Sigmoid colon (tissue), 7 donors: ENCODE results near the gene SUSD4. TPM values are rescaled to one million over a fixed set of nuclear protein-coding genes. Genes with fewer than 3 reads are reported as not detected.

Experiments used
- DNase-seq: peaks from one replicate; pipeline ENCODE4 v3.0.0-alpha.2; 2019
- H3K27ac ChIP-seq, 4 donors: fragments of 200-600 bp; sonication (generic); one replicate each; pipeline ENCODE4 v1.5.1; 2016 to 2019; ENCODE audit warnings: mild to moderate bottlenecking in 1 of 4
- H3K27me3 ChIP-seq, 3 donors: fragments of 200-600 bp; sonication (generic); one replicate each; pipeline ENCODE4 v1.5.1; 2019; ENCODE audit warnings: mild to moderate bottlenecking in 1 of 3
- H3K36me3 ChIP-seq, 4 donors: fragments of 200-600 bp; sonication (generic); one replicate each; pipeline ENCODE4 v1.5.1; 2016 to 2019
- H3K4me1 ChIP-seq, 4 donors: fragments of 200-600 bp; sonication (generic); one replicate each; pipeline ENCODE4 v1.5.1; 2017 to 2019
- H3K4me3 ChIP-seq, 4 donors: fragments of 200-600 bp; sonication (generic); one replicate each; pipeline ENCODE4 v1.5.1; 2017 to 2019; ENCODE audit warnings: mild to moderate bottlenecking in 2 of 4, moderate library complexity in 1 of 4
- H3K9me3 ChIP-seq, 4 donors: fragments of 200-600 bp in 3 of 4; sonication (generic) in 3 of 4; one replicate each; pipeline versions ENCODE4 v1.5.1 to v1.6.1; 2013 to 2019
- CTCF ChIP-seq, 4 experiments: fragments of 450-650 bp in 3 of 4; fragments of 200-600 bp in 1 of 4; IDR thresholded peaks; one replicate each; pipeline ENCODE4 v1.5.1; 2016 to 2019; ENCODE audit warnings: antibody characterized with exemption in 4 of 4, mild to moderate bottlenecking in 3 of 4, moderate library complexity in 2 of 4
- EP300 ChIP-seq, 4 donors: sonication (generic); formaldehyde crosslinking; IDR thresholded peaks; one replicate each; pipeline ENCODE4 v1.6.1; 2017; ENCODE audit warnings: antibody characterized with exemption in 4 of 4
- POLR2A ChIP-seq, 2 donors: fragments of 450-650 bp; IDR thresholded peaks; one replicate each; pipeline ENCODE4 v1.6.1; 2016; ENCODE audit warnings: antibody characterized with exemption in 2 of 2, mild to moderate bottlenecking in 2 of 2, moderate library complexity in 2 of 2
- POLR2AphosphoS5 ChIP-seq, 4 donors: sonication (generic); formaldehyde crosslinking; IDR thresholded peaks; one replicate each; pipeline ENCODE4 v1.6.1; 2017; ENCODE audit warnings: antibody characterized with exemption in 4 of 4
- WGBS, 2 donors: extraction: QIAGEN DNeasy Blood & Tissue Kit; methylation state at CpG; one replicate each; pipeline ENCODE4 v1.1.7; 2013; 5-methylcytosine and 5-hydroxymethylcytosine counted together
- intact Hi-C: fragments of 100-400 bp; cut with DNase I; formaldehyde crosslinking; loops from one replicate; pipeline ENCODE4 v1.15.1; 2023
- polyA plus RNA-seq, 3 donors: library from polyadenylated mRNA; stranded (reverse); fragments of 200-250 nt; gene quantifications; one replicate each; pipeline ENCODE4 v1.2.3, GENCODE V29; 2013
- total RNA-seq, 4 donors: library from RNA; depleted of rRNA; stranded (reverse); fragments of >200 nt; gene quantifications; one replicate each; pipeline ENCODE4 v1.1.0, GENCODE V29; 2016
- donor health status: healthy with polysubstance abuse.
- donor health status: Bipolar disorder and iron deficiency.
- donor health status: healthy.

The SUSD4 gene
- total and polyA plus RNA-seq, 7 donors: 0.57 to 3.9 (median 0.82) TPM; not detected in 1

GRCh38 chr1:223212441-223212840, 151.5 kb downstream of the SUSD4 start:
- intact Hi-C loops: no loop called here
- no peaks in the 10 kb centered on the region for H3K36me3 ChIP-seq
- no peaks in the 10 kb centered on the region for H3K4me1 ChIP-seq
- no peak overlapping the region for H3K27ac ChIP-seq
- no peak for TF ChIP-seq POLR2A (IDR thresholded peaks at IDR 0.05)
- TF ChIP-seq EP300 (IDR thresholded peaks at IDR 0.05): no peak
- no peak for TF ChIP-seq CTCF (IDR thresholded peaks at IDR 0.05)
- TF ChIP-seq POLR2AphosphoS5 (IDR thresholded peaks at IDR 0.05): no peak
- no peaks in the 10 kb centered on the region for H3K27me3 ChIP-seq
- DNase-seq: no peak
- 72 to 75% methylated on average over 3 of the region's 3 CpGs for WGBS, 2 donors
- no peak overlapping the region for H3K4me3 ChIP-seq
- H3K9me3 ChIP-seq: no peaks in the 10 kb centered on the region

- no peaks in the 10 kb centered on the region for H3K27me3 ChIP-seq
- WGBS, 2 donors: 92 to 94% methylated on average over 5 of the region's 5 CpGs
These were observed 152.5 kb downstream of the SUSD4 start for GRCh38 chr1:223211323-223211985.

GRCh38 chr1:223210788-223211120, 153.2 kb downstream of the SUSD4 start:
- Histone ChIP-seq H3K4me3 (no peak overlapping the region), H3K36me3 (no peaks in the 10 kb centered on the region), H3K27me3 (no peaks in the 10 kb centered on the region), H3K9me3 (no peaks in the 10 kb centered on the region), H3K4me1 (no peaks in the 10 kb centered on the region), H3K27ac (no peak overlapping the region)
- WGBS, 2 donors: 80 to 86% methylated on average over 3 of the region's 3 CpGs
- no peak for DNase-seq
- intact Hi-C loops: no loop called here
- no peak for TF ChIP-seq POLR2AphosphoS5 (IDR thresholded peaks at IDR 0.05)
- TF ChIP-seq EP300 (IDR thresholded peaks at IDR 0.05): no peak
- TF ChIP-seq CTCF (IDR thresholded peaks at IDR 0.05): no peak
- TF ChIP-seq POLR2A (IDR thresholded peaks at IDR 0.05): no peak

More at GRCh38 chr1:223211323-223211985, 152.5 kb downstream of the SUSD4 start:
- Histone ChIP-seq H3K36me3 (no peaks in the 10 kb centered on the region), H3K4me1 (no peaks in the 10 kb centered on the region), H3K9me3 (no peaks in the 10 kb centered on the region), H3K27ac (no peak overlapping the region), H3K4me3 (no peak overlapping the region)
- TF ChIP-seq POLR2AphosphoS5 (IDR thresholded peaks at IDR 0.05): no peak
- no peak for TF ChIP-seq POLR2A (IDR thresholded peaks at IDR 0.05)
- no peak for TF ChIP-seq EP300 (IDR thresholded peaks at IDR 0.05)
- no peak for TF ChIP-seq CTCF (IDR thresholded peaks at IDR 0.05)
- DNase-seq: no peak
- intact Hi-C loops: no loop called here

GRCh38 chr1:223209992-223210787, 153.8 kb downstream of the SUSD4 start:
- WGBS, 2 donors: 78 to 86% methylated on average over 7 of the region's 7 CpGs
- H3K9me3 ChIP-seq: no peaks in the 10 kb centered on the region
- no peaks in the 10 kb centered on the region for H3K27me3 ChIP-seq
- H3K36me3 ChIP-seq: no peaks in the 10 kb centered on the region
- no peaks in the 10 kb centered on the region for H3K4me1 ChIP-seq
- H3K27ac ChIP-seq: no peak overlapping the region
- intact Hi-C loops: no loop called here
- DNase-seq: no peak
- H3K4me3 ChIP-seq: no peak overlapping the region
- TF ChIP-seq EP300 (IDR thresholded peaks at IDR 0.05): no peak
- TF ChIP-seq POLR2AphosphoS5 (IDR thresholded peaks at IDR 0.05): no peak
- no peak for TF ChIP-seq POLR2A (IDR thresholded peaks at IDR 0.05)
- TF ChIP-seq CTCF (IDR thresholded peaks at IDR 0.05): no peak
